HG03521 (cell line): ENCODE measurements around the gene PTPRQ.

Source experiments
- ATAC-seq: cut with Tn5 transposase; IDR thresholded peaks from one replicate; pipeline ENCODE4 v1.9.1; 2021; ENCODE audit warnings: mild to moderate bottlenecking, moderate library complexity; ENCODE audit not compliant: unreplicated experiment

PTPRQ gene

DNA sequence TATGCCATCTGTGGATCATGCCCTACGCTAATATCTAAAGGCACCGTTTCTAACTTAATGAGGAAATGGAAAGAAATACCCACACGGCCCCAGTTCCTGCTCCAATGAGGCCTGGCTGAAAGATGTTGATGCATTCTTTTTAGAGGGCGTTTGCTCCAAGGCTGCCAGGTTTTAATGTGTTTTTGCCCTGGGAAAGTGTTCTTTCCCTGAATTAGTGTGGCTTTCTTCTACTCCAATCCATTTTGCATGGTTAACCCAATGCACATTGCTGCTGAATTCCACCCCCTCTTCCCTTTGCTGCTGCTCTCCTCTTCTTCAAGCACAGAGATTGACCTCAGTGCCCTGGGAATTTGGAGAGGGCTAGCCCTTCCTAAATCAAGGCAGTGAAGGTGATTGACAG lies 273.8 kb downstream of the PTPRQ start:
- no peak for ATAC-seq

DNA sequence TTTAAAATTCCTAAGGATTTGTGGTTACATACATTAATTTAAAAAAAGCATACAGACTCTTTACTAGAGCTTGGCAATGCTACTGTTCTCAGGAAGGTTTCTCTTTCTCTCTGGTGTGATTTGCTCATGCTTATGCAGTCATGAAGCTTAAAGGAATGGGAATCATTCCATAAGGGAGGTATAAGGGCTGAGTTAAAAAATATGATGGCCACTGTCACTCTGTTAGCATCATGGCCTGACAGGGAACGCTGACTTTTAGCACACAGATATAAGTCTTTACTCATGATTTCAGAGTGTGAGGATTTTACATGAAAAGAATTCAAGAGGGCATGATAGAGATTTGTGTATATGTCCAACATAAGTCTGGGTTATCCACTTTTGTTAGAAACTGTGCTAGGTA lies 276.5 kb downstream of the PTPRQ start:
- ATAC-seq, result no peak

DNA sequence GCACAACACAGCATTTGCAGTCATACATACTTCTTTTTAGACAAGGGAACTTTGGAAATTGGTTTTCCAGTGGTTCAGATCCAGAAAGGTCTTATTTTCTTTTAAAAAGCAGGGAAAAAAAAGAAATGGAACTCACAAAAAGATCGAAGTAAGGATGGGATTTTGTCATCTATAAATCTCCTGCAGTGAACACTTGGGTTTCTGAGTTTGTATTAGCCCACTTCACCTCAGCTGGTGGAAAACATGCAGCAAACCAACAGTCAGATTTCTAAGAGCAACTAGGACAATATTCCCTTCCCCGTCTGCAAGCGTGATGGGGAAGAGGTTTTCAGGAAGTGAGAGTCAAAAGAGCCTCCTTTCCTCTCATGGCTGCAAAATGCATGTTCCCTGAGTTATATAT lies 277.3 kb downstream of the PTPRQ start:
- ATAC-seq, result no peak
